Activated CD4-positive, alpha-beta T cell treated with anti-CD3 and anti-CD28 coated beads for 36 hours (primary cell): Measurements from ENCODE around the gene TSHZ3. TPM values are rescaled to one million over a fixed set of nuclear protein-coding genes. Genes with fewer than 3 reads are reported as not detected.

ENCODE experiments used
- ATAC-seq: fragments of 200-7000 bp; cut with Tn5 transposase; one replicate; pipeline ENCODE4 v1.10.0; 2021; ENCODE audit warnings: mild to moderate bottlenecking, moderate library complexity
- CTCF ChIA-PET: fragments of 350-600 bp; sonication (Branson Sonifier 250); formaldehyde crosslinking; loops from one replicate; lab custom pipeline; 2021; ENCODE audit warnings: antibody characterized with exemption; lab: Charles Lee
- POLR2A ChIA-PET: fragments of 350-600 bp; sonication (Branson Sonifier 250); formaldehyde crosslinking; loops from one replicate; lab custom pipeline; 2021; ENCODE audit warnings: antibody characterized with exemption, inconsistent platforms; lab: Charles Lee
- DNase-seq: peaks from one replicate; pipeline ENCODE4 v3.0.0-alpha.2; 2020
- H3K27ac Mint-ChIP-seq: one replicate; pipeline ENCODE4 v1.8.0; 2021; ENCODE audit warnings: mixed read lengths
- H3K27me3 Mint-ChIP-seq: one replicate; pipeline ENCODE4 v1.8.0; 2021; ENCODE audit warnings: mixed read lengths
- H3K36me3 Mint-ChIP-seq: one replicate; pipeline ENCODE4 v1.8.0; 2021; ENCODE audit warnings: low read depth, mixed read lengths
- H3K4me1 Mint-ChIP-seq: one replicate; pipeline ENCODE4 v1.8.0; 2021; ENCODE audit warnings: mixed read lengths
- H3K4me3 Mint-ChIP-seq: one replicate; pipeline ENCODE4 v1.8.0; 2021; ENCODE audit warnings: mild to moderate bottlenecking, moderate library complexity, mixed read lengths
- H3K9me3 Mint-ChIP-seq: one replicate; pipeline ENCODE4 v1.8.0; 2021; ENCODE audit warnings: low read depth, mixed read lengths
- intact Hi-C, 2 experiments: fragments of 100-400 bp; cut with DNase I in 1 of 2; cut with micrococcal nuclease in 1 of 2; formaldehyde crosslinking; loops; one replicate each; pipeline versions ENCODE4 v1.14.2 to v1.15.1; 2022 to 2024; cut with DNase I, micrococcal nuclease
- total RNA-seq, 2 experiments: library from RNA; stranded (reverse); gene quantifications; one replicate each; pipeline ENCODE4 v1.2.3, GENCODE V29; 2021

Gene TSHZ3
- total RNA-seq, 2 experiments from 2014 or later: 0.85 to 1.6 TPM

DNA sequence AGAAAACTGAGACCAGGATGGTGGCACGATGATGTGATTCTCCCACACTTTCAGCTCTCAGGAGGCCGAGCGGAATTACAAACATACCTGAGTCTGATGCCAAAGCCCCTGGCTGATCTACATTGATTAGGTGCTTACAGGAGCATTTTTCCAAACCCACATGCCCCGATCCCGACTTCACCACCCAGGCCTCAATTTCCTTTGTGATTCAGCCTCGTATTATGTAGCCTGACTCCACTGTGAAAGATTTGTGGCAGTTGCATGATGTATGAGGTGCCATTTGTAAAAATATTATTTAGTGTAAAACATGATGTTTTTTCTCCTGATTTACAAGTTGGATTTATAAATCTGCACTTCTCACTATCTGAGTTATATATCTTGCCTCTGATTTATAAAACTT lies 118.0 kb downstream of the TSHZ3 start:
- H3K4me1 Mint-ChIP-seq: peaks cover 8% of the 10 kb centered on the region
- peaks cover 6% of the 10 kb centered on the region for H3K27me3 Mint-ChIP-seq
- no peak for ATAC-seq
- intact Hi-C loops: no loop called here
- H3K27ac Mint-ChIP-seq: no peak overlapping the region
- DNase-seq: no peak
- no peaks in the 10 kb centered on the region for H3K36me3 Mint-ChIP-seq
- POLR2A ChIA-PET: no interaction called here
- H3K4me3 Mint-ChIP-seq: no peak overlapping the region
- H3K9me3 Mint-ChIP-seq: no peaks in the 10 kb centered on the region
- CTCF ChIA-PET: no interaction called here

DNA sequence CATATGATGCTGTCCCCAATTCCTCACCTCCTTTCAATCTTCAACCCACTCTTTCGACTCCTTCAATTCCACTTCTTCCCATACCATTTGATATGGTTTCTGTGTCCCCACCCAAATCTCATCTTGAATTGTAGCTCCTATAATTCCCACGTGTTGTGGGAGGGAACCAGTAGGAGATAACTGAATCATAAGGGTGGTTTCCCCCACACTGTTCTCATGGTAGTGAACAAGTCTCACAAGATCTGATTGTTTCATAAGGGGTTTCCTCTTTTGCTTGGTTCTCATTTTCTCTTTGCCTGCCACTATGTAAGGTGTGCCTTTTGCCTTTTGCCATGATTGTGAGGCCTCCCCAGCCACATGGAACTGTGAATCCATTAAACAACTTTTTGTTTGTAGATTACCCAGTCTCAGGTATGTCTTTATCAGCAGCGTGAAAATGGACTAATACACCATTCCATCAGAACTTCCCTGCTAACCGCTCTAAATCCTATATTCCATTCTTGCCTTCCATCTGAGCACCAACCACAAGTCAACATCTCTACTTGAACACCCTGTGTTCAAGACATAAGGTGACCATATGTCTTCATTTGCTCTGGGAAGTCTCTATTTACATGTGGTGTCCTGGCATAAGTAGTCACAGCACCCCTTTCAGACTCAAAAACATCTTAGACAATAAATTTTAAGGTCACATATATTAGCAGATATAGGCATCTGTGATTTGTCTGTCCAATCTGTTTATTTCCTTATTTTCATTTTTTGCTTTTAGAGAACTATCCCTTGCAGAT lies 122.9 kb downstream of the TSHZ3 start:
- ATAC-seq (no peak), DNase-seq (no peak)
- H3K36me3 Mint-ChIP-seq: peaks cover 2% of the 10 kb centered on the region
- intact Hi-C loops: no loop called here
- ChIA-PET CTCF (no interaction called here), POLR2A (no interaction called here)
- peaks cover 6% of the 10 kb centered on the region for H3K4me1 Mint-ChIP-seq
- H3K27me3 Mint-ChIP-seq: peaks cover 2% of the 10 kb centered on the region
- no peak overlapping the region for H3K4me3 Mint-ChIP-seq
- H3K9me3 Mint-ChIP-seq: peaks cover 3% of the 10 kb centered on the region
- H3K27ac Mint-ChIP-seq: no peak overlapping the region
